Sigmoid colon (tissue), 7 donors: Measurements from ENCODE around the gene RPL3. TPM values are rescaled to one million over a fixed set of nuclear protein-coding genes. Genes with fewer than 3 reads are reported as not detected.
"Not testable (repeated sequence)": the region's sequence is repeated elsewhere in the genome, so short reads cannot be mapped to it uniquely, and the experiment has no call there.

Source experiments
- DNase-seq: peaks from one replicate; pipeline ENCODE4 v3.0.0-alpha.2; 2019
- H3K27ac ChIP-seq, 4 donors: fragments of 200-600 bp; sonication (generic); one replicate each; pipeline ENCODE4 v1.5.1; 2016 to 2019; ENCODE audit warnings: mild to moderate bottlenecking in 1 of 4
- H3K27me3 ChIP-seq, 3 donors: fragments of 200-600 bp; sonication (generic); one replicate each; pipeline ENCODE4 v1.5.1; 2019; ENCODE audit warnings: mild to moderate bottlenecking in 1 of 3
- H3K36me3 ChIP-seq, 4 donors: fragments of 200-600 bp; sonication (generic); one replicate each; pipeline ENCODE4 v1.5.1; 2016 to 2019
- H3K4me1 ChIP-seq, 4 donors: fragments of 200-600 bp; sonication (generic); one replicate each; pipeline ENCODE4 v1.5.1; 2017 to 2019
- H3K4me3 ChIP-seq, 4 donors: fragments of 200-600 bp; sonication (generic); one replicate each; pipeline ENCODE4 v1.5.1; 2017 to 2019; ENCODE audit warnings: mild to moderate bottlenecking in 2 of 4, moderate library complexity in 1 of 4
- H3K9me3 ChIP-seq, 4 donors: fragments of 200-600 bp in 3 of 4; sonication (generic) in 3 of 4; one replicate each; pipeline versions ENCODE4 v1.5.1 to v1.6.1; 2013 to 2019
- EP300 ChIP-seq, 4 donors: sonication (generic); formaldehyde crosslinking; IDR thresholded peaks; one replicate each; pipeline ENCODE4 v1.6.1; 2017; ENCODE audit warnings: antibody characterized with exemption in 4 of 4
- POLR2A ChIP-seq, 2 donors: fragments of 450-650 bp; IDR thresholded peaks; one replicate each; pipeline ENCODE4 v1.6.1; 2016; ENCODE audit warnings: antibody characterized with exemption in 2 of 2, mild to moderate bottlenecking in 2 of 2, moderate library complexity in 2 of 2
- POLR2AphosphoS5 ChIP-seq, 4 donors: sonication (generic); formaldehyde crosslinking; IDR thresholded peaks; one replicate each; pipeline ENCODE4 v1.6.1; 2017; ENCODE audit warnings: antibody characterized with exemption in 4 of 4
- WGBS, 2 donors: extraction: QIAGEN DNeasy Blood & Tissue Kit; methylation state at CpG; one replicate each; pipeline ENCODE4 v1.1.7; 2013; 5-methylcytosine and 5-hydroxymethylcytosine counted together
- intact Hi-C: fragments of 100-400 bp; cut with DNase I; formaldehyde crosslinking; loops from one replicate; pipeline ENCODE4 v1.15.1; 2023
- polyA plus RNA-seq, 3 donors: library from polyadenylated mRNA; stranded (reverse); fragments of 200-250 nt; gene quantifications; one replicate each; pipeline ENCODE4 v1.2.3, GENCODE V29; 2013
- total RNA-seq, 4 donors: library from RNA; depleted of rRNA; stranded (reverse); fragments of >200 nt; gene quantifications; one replicate each; pipeline ENCODE4 v1.1.0, GENCODE V29; 2016
- TF ChIP-seq, protein P1 (sequence below), 4 experiments: fragments of 450-650 bp in 3 of 4; fragments of 200-600 bp in 1 of 4; IDR thresholded peaks; one replicate each; pipeline ENCODE4 v1.5.1; 2016 to 2019; ENCODE audit warnings: antibody characterized with exemption in 4 of 4, mild to moderate bottlenecking in 3 of 4, moderate library complexity in 2 of 4
- donor health status: healthy with polysubstance abuse.
- donor health status: Bipolar disorder and iron deficiency.
- donor health status: healthy.

Gene RPL3
- total and polyA plus RNA-seq, 7 donors: 1,532 to 4,917 (median 2,212) TPM

DNA sequence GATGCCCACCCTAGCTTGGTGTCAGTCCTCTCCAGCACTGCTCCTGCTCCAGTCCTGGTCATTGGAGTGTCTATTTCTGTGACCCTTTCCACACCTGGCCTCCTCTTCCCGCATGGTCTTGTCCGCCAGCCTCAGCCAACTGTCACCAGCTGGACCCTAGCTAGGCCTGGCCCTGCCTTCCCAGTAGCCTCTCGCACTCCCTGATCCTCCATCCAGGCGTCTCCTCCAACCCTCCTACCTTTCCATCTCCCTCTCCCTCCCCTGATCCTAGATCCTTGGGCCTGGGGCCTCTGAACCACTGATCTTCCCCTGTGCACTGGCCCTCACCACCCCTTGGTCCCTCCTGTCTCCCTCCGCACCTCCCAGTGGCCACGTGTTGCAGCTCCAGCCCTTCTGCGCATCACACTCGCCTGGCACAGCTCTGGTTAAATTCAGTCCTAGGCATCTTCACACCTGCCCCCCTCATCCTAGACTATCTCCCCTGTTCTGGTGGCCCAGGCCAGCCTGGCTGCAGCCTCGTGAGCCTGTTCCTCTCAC is 40.3 kb upstream of the RPL3 start:
- Histone ChIP-seq H3K4me1 (peaks cover 0 to 16% (median 13%) of the 10 kb centered on the region in 4 donors), H3K27ac (no peak overlapping the region), H3K27me3 (no peaks in the 10 kb centered on the region), H3K36me3 (peaks cover 0 to 5% (median 0%) of the 10 kb centered on the region in 4 donors), H3K4me3 (no peak overlapping the region), H3K9me3 (no peaks in the 10 kb centered on the region)
- TF ChIP-seq EP300 (IDR thresholded peaks at IDR 0.05): no peak
- TF ChIP-seq POLR2A (IDR thresholded peaks at IDR 0.05): no peak
- no peak for DNase-seq
- intact Hi-C loops: no loop called here
- WGBS, 2 donors: 76 to 90% methylated on average over 9 of the region's 9 CpGs

DNA sequence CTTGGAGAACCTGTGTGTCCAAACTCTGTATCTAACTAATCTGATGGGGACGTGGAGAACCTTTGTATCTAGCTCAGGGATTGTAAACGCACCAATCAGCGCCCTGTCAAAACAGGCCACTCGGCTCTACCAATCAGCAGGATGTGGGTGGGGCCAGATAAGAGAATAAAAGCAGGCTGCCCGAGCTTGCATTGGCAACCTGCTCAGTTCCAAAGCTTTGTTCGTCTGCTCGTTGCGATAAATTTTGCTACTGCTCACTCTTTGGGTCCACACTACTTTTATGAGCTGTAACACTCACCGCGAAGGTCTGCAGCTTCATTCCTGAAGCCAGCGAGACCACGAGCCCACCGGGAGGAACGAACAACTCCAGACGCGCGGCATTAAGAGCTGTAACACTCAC is 38.8 kb upstream of the RPL3 start:
- H3K4me3 ChIP-seq, H3K27ac ChIP-seq, H3K4me1 ChIP-seq, intact Hi-C loops, DNase-seq, H3K9me3 ChIP-seq, H3K27me3 ChIP-seq, H3K36me3 ChIP-seq: not testable (repeated sequence)
- 82 to 94% methylated on average over 14 to 15 of the region's 17 CpGs for WGBS, 2 donors

DNA sequence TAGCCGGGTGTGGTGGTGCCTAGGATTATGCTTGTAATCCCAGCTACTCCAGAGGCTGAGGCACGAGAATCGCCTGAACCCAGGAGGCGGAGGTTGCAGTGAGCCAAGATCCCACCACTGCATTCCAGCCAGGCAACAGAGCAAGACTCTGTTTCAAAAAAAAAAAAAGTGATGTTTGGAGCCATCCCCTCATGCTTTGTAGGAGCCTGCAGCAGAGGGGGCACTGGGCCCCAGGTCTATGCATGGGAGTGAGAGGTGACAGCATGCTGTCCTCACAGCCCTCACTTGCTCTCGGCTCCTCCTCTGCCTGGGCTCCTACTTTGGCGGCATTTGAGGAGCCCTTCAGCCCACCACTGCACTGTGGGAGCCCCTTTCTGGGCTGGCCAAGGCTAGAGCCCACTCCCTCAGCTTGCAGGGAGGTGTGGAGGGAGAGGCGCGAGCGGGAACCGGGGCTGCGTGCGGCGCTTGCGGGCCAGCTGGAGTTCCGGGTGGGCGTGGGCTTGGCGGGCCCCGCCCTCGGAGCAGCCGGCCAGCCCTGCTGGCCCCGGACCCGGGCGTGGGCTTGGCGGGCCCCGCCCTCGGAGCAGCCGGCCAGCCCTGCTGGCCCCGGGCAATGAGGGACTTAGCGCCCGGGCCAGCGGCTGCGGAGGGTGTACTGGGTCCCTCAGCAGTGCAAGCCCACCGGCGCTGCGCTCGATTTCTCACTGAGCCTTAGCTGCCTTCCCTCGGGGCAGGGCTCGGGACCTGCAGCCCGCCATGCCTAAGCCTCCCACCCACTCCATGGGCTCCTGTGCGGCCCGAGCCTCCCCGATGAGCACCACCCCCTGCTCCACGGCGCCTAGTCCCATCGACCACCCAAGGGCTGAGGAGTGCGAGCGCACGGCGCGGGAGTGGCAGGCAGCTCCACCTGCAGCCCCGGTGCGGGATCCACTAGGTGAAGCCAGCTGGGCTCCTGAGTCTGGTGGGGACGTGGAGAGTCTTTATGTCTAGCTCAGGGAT is 38.0 kb upstream of the RPL3 start:
- 90% methylated on average over 48 to 53 of the region's 53 CpGs for WGBS, 2 donors
- DNase-seq, H3K4me3 ChIP-seq, H3K27ac ChIP-seq, H3K27me3 ChIP-seq, intact Hi-C loops, H3K36me3 ChIP-seq, H3K4me1 ChIP-seq, H3K9me3 ChIP-seq: not testable (repeated sequence)

- intact Hi-C loops: no loop called here
Measured at GRCh38 chr22:39356464-39356863, 37.0 kb upstream of the RPL3 start.

DNA sequence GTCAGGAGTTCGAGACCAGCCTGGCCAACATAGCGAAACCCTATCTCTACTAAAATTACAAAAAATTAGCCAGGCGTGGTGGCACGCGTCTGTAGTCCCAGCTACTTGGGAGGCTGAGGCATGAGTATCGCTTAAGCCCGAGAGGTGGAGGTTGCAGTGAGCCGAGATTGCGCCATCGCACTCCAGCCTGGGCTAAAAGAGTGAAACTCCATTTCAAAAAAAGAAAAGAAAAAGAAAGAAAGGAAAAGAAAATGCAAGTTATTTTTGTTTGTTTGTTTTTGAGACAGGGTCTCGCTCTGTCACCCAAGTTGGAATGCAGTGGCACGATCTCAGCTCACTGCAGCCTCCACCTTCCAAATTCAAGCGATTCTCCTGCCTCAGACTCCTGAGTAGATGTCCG is 36.4 kb upstream of the RPL3 start:
- H3K27me3 ChIP-seq, intact Hi-C loops, H3K4me1 ChIP-seq, H3K27ac ChIP-seq, DNase-seq, H3K4me3 ChIP-seq, H3K9me3 ChIP-seq, H3K36me3 ChIP-seq: not testable (repeated sequence)
- 93 to 96% methylated on average over 14 of the region's 14 CpGs for WGBS, 2 donors

More at GRCh38 chr22:39356464-39356863, 37.0 kb upstream of the RPL3 start:
- Histone ChIP-seq H3K27me3 (no peaks in the 10 kb centered on the region), H3K4me1 (peaks cover 0 to 2% (median 1%) of the 10 kb centered on the region in 4 donors), H3K9me3 (no peaks in the 10 kb centered on the region), H3K36me3 (peaks cover 0 to 5% (median 0%) of the 10 kb centered on the region in 4 donors), H3K4me3 (no peak overlapping the region), H3K27ac (no peak overlapping the region)
- TF ChIP-seq POLR2A (IDR thresholded peaks at IDR 0.05) (no peak), POLR2AphosphoS5 (IDR thresholded peaks at IDR 0.05) (no peak), EP300 (IDR thresholded peaks at IDR 0.05) (no peak)
- TF ChIP-seq, protein P1, sequence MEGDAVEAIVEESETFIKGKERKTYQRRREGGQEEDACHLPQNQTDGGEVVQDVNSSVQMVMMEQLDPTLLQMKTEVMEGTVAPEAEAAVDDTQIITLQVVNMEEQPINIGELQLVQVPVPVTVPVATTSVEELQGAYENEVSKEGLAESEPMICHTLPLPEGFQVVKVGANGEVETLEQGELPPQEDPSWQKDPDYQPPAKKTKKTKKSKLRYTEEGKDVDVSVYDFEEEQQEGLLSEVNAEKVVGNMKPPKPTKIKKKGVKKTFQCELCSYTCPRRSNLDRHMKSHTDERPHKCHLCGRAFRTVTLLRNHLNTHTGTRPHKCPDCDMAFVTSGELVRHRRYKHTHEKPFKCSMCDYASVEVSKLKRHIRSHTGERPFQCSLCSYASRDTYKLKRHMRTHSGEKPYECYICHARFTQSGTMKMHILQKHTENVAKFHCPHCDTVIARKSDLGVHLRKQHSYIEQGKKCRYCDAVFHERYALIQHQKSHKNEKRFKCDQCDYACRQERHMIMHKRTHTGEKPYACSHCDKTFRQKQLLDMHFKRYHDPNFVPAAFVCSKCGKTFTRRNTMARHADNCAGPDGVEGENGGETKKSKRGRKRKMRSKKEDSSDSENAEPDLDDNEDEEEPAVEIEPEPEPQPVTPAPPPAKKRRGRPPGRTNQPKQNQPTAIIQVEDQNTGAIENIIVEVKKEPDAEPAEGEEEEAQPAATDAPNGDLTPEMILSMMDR (IDR thresholded peaks at IDR 0.05): no peak
- no peak for DNase-seq
- WGBS, 2 donors: 57 to 73% methylated on average over 5 of the region's 5 CpGs

DNA sequence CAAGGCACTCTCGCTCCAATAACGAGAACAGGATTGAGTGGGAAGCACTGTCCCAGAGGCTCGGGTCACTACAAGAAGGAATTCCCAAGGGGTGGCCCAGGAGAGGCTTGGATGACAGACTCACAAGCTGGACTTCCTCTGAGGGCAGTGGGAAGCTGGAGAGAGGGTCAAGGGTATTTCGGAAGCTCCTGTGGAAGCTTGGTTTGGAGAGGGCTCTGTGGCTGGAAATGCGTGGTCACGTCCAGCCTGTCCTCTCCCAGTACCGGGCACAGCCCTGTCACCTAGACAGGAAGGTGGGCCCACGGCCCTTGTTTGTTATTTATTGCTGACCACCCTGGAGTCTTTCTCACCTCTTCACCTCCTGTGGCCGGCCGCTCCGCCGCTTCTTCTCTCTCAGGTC is 35.7 kb upstream of the RPL3 start:
- no peaks in the 10 kb centered on the region for H3K27me3 ChIP-seq
- peaks cover 0 to 5% (median 0%) of the 10 kb centered on the region in 4 donors for H3K36me3 ChIP-seq
- intact Hi-C loops: no loop called here
- H3K4me3 ChIP-seq: no peak overlapping the region
- DNase-seq: no peak
- TF ChIP-seq EP300 (IDR thresholded peaks at IDR 0.05) (no peak), POLR2A (IDR thresholded peaks at IDR 0.05) (no peak), POLR2AphosphoS5 (IDR thresholded peaks at IDR 0.05) (no peak)
- TF ChIP-seq, protein P1 (IDR thresholded peaks at IDR 0.05): no peak
- peaks cover 0 to 14% (median 12%) of the 10 kb centered on the region in 4 donors for H3K4me1 ChIP-seq
- H3K9me3 ChIP-seq: no peaks in the 10 kb centered on the region
- no peak overlapping the region for H3K27ac ChIP-seq
- 91 to 94% methylated on average over 12 of the region's 12 CpGs for WGBS, 2 donors
